ENCODE results near the gene IGSF8. TPM values are rescaled to one million over a fixed set of nuclear protein-coding genes. Genes with fewer than 3 reads are reported as not detected.

Gene IGSF8
- total and polyA plus RNA-seq, 2 of the 8 experiments (the other 6 are each of a cell fraction or from before 2014, with no cell fraction given), result 69.6 to 132 TPM

GRCh38 chr1:160092366-160093068, 5.9 kb downstream of the IGSF8 start (continued):
- TF ChIP-seq ATF2 (IDR thresholded peaks at IDR 0.05; ENCODE audit: low read length) (no peak), HDAC6 (IDR thresholded peaks at IDR 0.05; ENCODE audit: low read depth, low read length) (no peak), SUZ12 (IDR thresholded peaks at IDR 0.05; ENCODE audit: low read length) (no peak), ZNF274 (IDR thresholded peaks at IDR 0.05; ENCODE audit: borderline replicate concordance, extremely low read depth, low read length) (no peak)

Measured in H1 (cell line).